ENCODE measurements around the gene SCNM1. TPM values are rescaled to one million over a fixed set of nuclear protein-coding genes. Genes with fewer than 3 reads are reported as not detected.
A peak's percentile ranks its signal among the peaks of the same experiment; 100 is the strongest.
"Not testable (repeated sequence)": the region's sequence is repeated elsewhere in the genome, so short reads cannot be mapped to it uniquely, and the experiment has no call there.

SCNM1 gene
- total RNA-seq, 1 donor from 2014 or later, result 25.9 TPM

- intact Hi-C loops (cut with DNase I), result no loop called here
- ATAC-seq (no peak), DNase-seq (ENCODE audit: low spot score) (no peak)
These were observed 21.3 kb downstream of the SCNM1 start for GRCh38 chr1:151187205-151187604.

- ATAC-seq; intact Hi-C loops (cut with DNase I); DNase-seq (ENCODE audit: low spot score): not testable (repeated sequence)
These were observed 22.7 kb downstream of the SCNM1 start for GRCh38 chr1:151188667-151189066.

GRCh38 chr1:151189637-151190445 is 23.9 kb downstream of the SCNM1 start, which contains the start of gene VPS72:
Gene VPS72 (minus strand): TSS chr1:151190197. CDS start chr1:151190121, 76 bp downstream.
- intact Hi-C loops (cut with DNase I), result no loop called here
- ATAC-seq (peak; percentile 98), DNase-seq (ENCODE audit: low spot score) (peak; percentile 88)

GRCh38 chr1:151192047-151192446 is 26.1 kb downstream of the SCNM1 start:
- DNase-seq (ENCODE audit: low spot score) (no peak), ATAC-seq (no peak)
- intact Hi-C loops (cut with DNase I), result no loop called here

- ATAC-seq (no peak), DNase-seq (ENCODE audit: low spot score) (no peak)
- intact Hi-C loops (cut with DNase I), result no loop called here
These were observed 27.4 kb downstream of the SCNM1 start for GRCh38 chr1:151193304-151193703.

GRCh38 chr1:151193856-151194255 is 27.9 kb downstream of the SCNM1 start:
- ATAC-seq (no peak), DNase-seq (ENCODE audit: low spot score) (no peak)
- intact Hi-C loops (cut with DNase I), result no loop called here

- ATAC-seq; DNase-seq (ENCODE audit: low spot score): not testable (repeated sequence)
- intact Hi-C loops (cut with DNase I), result loop anchor here (5.0 kb wide), 1 partner anchor 57 kb away; the partner anchor contains the start of gene PSMD4
These were observed 29.1 kb downstream of the SCNM1 start for GRCh38 chr1:151194894-151195594.

- ATAC-seq (peak; percentile 32), DNase-seq (ENCODE audit: low spot score) (peak; percentile 79)
- intact Hi-C loops (cut with DNase I), result loop anchor here (5.0 kb wide), 1 partner anchor 56 kb away; the partner anchor contains the start of gene PSMD4
These were observed 30.4 kb downstream of the SCNM1 start for GRCh38 chr1:151196292-151196800.

- intact Hi-C loops (cut with DNase I), result loop anchor here (5.0 kb wide), 1 partner anchor 54 kb away; the partner anchor contains the start of gene PSMD4
- DNase-seq (ENCODE audit: low spot score), result no peak
- no peak for ATAC-seq
These were observed 31.9 kb downstream of the SCNM1 start for GRCh38 chr1:151197863-151198253.

- intact Hi-C loops (cut with DNase I), result loop anchor here (5.0 kb wide), 1 partner anchor 54 kb away; the partner anchor contains the start of gene PSMD4
- ATAC-seq, result peak; percentile 98
- DNase-seq (ENCODE audit: low spot score), result peak; percentile 100
These were observed 32.5 kb downstream of the SCNM1 start, which contains the start of gene PIP5K1A for GRCh38 chr1:151198254-151199127. Gene PIP5K1A (plus strand): TSS chr1:151198552. CDS start chr1:151198997, 445 bp downstream.

GRCh38 chr1:151199873-151200581 is 34.1 kb downstream of the SCNM1 start:
- intact Hi-C loops (cut with DNase I), result loop anchor here (5.0 kb wide), 1 partner anchor 52 kb away; the partner anchor contains the start of gene PSMD4
- DNase-seq (ENCODE audit: low spot score) (no peak), ATAC-seq (no peak)

- DNase-seq (ENCODE audit: low spot score); ATAC-seq; intact Hi-C loops (cut with DNase I): not testable (repeated sequence)
These were observed 39.5 kb downstream of the SCNM1 start for GRCh38 chr1:151205381-151205965.

GRCh38 chr1:151210830-151211229 is 44.9 kb downstream of the SCNM1 start:
- DNase-seq (ENCODE audit: low spot score), result no peak
- intact Hi-C loops (cut with DNase I), result no loop called here
- ATAC-seq, result no peak

- intact Hi-C loops (cut with DNase I), result no loop called here
- ATAC-seq (no peak), DNase-seq (ENCODE audit: low spot score) (no peak)
These were observed 46.2 kb downstream of the SCNM1 start for GRCh38 chr1:151211972-151212705.

- DNase-seq (ENCODE audit: low spot score), result no peak
- intact Hi-C loops (cut with DNase I), result no loop called here
- ATAC-seq, result no peak
These were observed 47.6 kb downstream of the SCNM1 start for GRCh38 chr1:151213560-151213959.
